Mesenchymal stem cell (in vitro differentiated cells and primary cell): ENCODE data around the gene HOXB1.
A peak's percentile ranks its signal among the peaks of the same experiment; 100 is the strongest.

Experiments used
- DNase-seq: peaks from one replicate; pipeline ENCODE4 v3.0.0-alpha.2; 2013
- H2AFZ ChIP-seq: one replicate; pipeline ENCODE4 v1.6.1; 2013; ENCODE audit warnings: low read depth, mild to moderate bottlenecking, control low read depth, inconsistent platforms, low read length, moderate library complexity
- H2AK5ac ChIP-seq: 2 replicates; pipeline ENCODE4 v1.6.1; 2013; ENCODE audit warnings: low read length, moderate library complexity, mild to moderate bottlenecking, inconsistent platforms; ENCODE audit not compliant: severe bottlenecking
- H2BK120ac ChIP-seq: one replicate; pipeline ENCODE4 v1.6.1; 2013; ENCODE audit warnings: low read depth, mild to moderate bottlenecking, inconsistent platforms, low read length, moderate library complexity
- H2BK12ac ChIP-seq, 2 experiments: one replicate each; pipeline ENCODE4 v1.6.1; 2013; ENCODE audit warnings: inconsistent platforms in 2 of 2, low read length in 2 of 2, mild to moderate bottlenecking in 2 of 2, moderate library complexity in 2 of 2, control low read depth in 1 of 2
- H2BK15ac ChIP-seq: one replicate; pipeline ENCODE4 v1.6.1; 2013; ENCODE audit warnings: mild to moderate bottlenecking, low read depth, inconsistent platforms; ENCODE audit not compliant: poor library complexity, severe bottlenecking
- H2BK5ac ChIP-seq: 2 replicates; pipeline ENCODE4 v1.6.1; 2013; ENCODE audit warnings: low read depth, mild to moderate bottlenecking, low read length, control low read depth, inconsistent platforms; ENCODE audit not compliant: poor library complexity, severe bottlenecking
- H3K14ac ChIP-seq, 2 experiments: one replicate each; pipeline ENCODE4 v1.6.1; 2013; ENCODE audit warnings: inconsistent platforms in 2 of 2, low read length in 2 of 2, control low read depth in 1 of 2, mild to moderate bottlenecking in 1 of 2, moderate library complexity in 1 of 2
- H3K18ac ChIP-seq, 2 experiments: one replicate each; pipeline ENCODE4 v1.6.1; 2013; ENCODE audit warnings: inconsistent platforms in 2 of 2, low read length in 2 of 2, control low read depth in 1 of 2, low read depth in 1 of 2, mild to moderate bottlenecking in 1 of 2
- H3K23ac ChIP-seq, 2 experiments: one replicate each; pipeline ENCODE4 v1.6.1; 2013; ENCODE audit warnings: inconsistent platforms in 2 of 2, low read length in 2 of 2, mild to moderate bottlenecking in 2 of 2, moderate library complexity in 2 of 2, control low read depth in 1 of 2
- H3K27ac ChIP-seq: 2 replicates; pipeline ENCODE4 v1.5.1; 2013; ENCODE audit warnings: mild to moderate bottlenecking, moderate library complexity, low read length, control low read depth, inconsistent platforms; ENCODE audit not compliant: poor library complexity, severe bottlenecking
- H3K27me3 ChIP-seq, 2 experiments: 2 replicates each; pipeline versions ENCODE4 v1.6.1 to v1.7.0; 2013; ENCODE audit warnings: low read length in 2 of 2, mild to moderate bottlenecking in 2 of 2, moderate library complexity in 2 of 2, control low read depth in 1 of 2, inconsistent platforms in 1 of 2; ENCODE audit not compliant: control insufficient read depth in 1 of 2, insufficient read depth in 1 of 2
- H3K36me3 ChIP-seq, 2 experiments: 2 replicates each; pipeline versions ENCODE4 v1.6.1 to v1.7.0; 2013; ENCODE audit warnings: low read length in 2 of 2, control low read depth in 1 of 2, inconsistent platforms in 1 of 2, low read depth in 1 of 2, mild to moderate bottlenecking in 1 of 2; ENCODE audit not compliant: insufficient read depth in 2 of 2, control insufficient read depth in 1 of 2
- H3K4ac ChIP-seq, 2 experiments: one replicate each; pipeline ENCODE4 v1.6.1; 2013; ENCODE audit warnings: inconsistent platforms in 2 of 2, low read length in 2 of 2, mild to moderate bottlenecking in 2 of 2, moderate library complexity in 2 of 2, control low read depth in 1 of 2, low read depth in 1 of 2
- H3K4me1 ChIP-seq: 2 replicates; pipeline ENCODE4 v1.6.1; 2013; ENCODE audit warnings: low read depth, low read length, control low read depth; ENCODE audit not compliant: control insufficient read depth, insufficient read depth
- H3K4me2 ChIP-seq: 2 replicates; pipeline ENCODE4 v1.6.1; 2013; ENCODE audit warnings: low read length, mild to moderate bottlenecking, inconsistent platforms; ENCODE audit not compliant: poor library complexity, severe bottlenecking
- H3K4me3 ChIP-seq, 2 experiments: 2 replicates each; pipeline versions ENCODE4 v1.5.1 to v1.7.0; 2013; ENCODE audit warnings: low read length in 2 of 2, mild to moderate bottlenecking in 2 of 2, control low read depth in 1 of 2, low read depth in 1 of 2; ENCODE audit not compliant: insufficient read depth in 1 of 2
- H3K79me1 ChIP-seq: replicated peaks from 2 replicates; pipeline ENCODE4 v1.6.1; 2013; ENCODE audit warnings: mild to moderate bottlenecking, control low read depth, low read length, inconsistent platforms; ENCODE audit not compliant: poor library complexity, severe bottlenecking
- H3K9ac ChIP-seq: 2 replicates; pipeline ENCODE4 v1.7.0; 2013; ENCODE audit warnings: mild to moderate bottlenecking, low read length, moderate library complexity
- H3K9me3 ChIP-seq: 2 replicates; pipeline ENCODE4 v1.7.0; 2013; ENCODE audit warnings: mild to moderate bottlenecking, low read length; ENCODE audit not compliant: control insufficient read depth
- H4K8ac ChIP-seq: one replicate; pipeline ENCODE4 v1.6.1; 2013; ENCODE audit warnings: inconsistent platforms, mild to moderate bottlenecking, low read length, moderate library complexity
- H4K91ac ChIP-seq: one replicate; pipeline ENCODE4 v1.6.1; 2013; ENCODE audit warnings: mild to moderate bottlenecking, low read length, inconsistent platforms
- WGBS: methylation state at CpG from one replicate; pipeline ENCODE4 v1.1.7; 2013; ENCODE audit warnings: mixed read lengths; 5-methylcytosine and 5-hydroxymethylcytosine counted together

Gene HOXB1

DNA sequence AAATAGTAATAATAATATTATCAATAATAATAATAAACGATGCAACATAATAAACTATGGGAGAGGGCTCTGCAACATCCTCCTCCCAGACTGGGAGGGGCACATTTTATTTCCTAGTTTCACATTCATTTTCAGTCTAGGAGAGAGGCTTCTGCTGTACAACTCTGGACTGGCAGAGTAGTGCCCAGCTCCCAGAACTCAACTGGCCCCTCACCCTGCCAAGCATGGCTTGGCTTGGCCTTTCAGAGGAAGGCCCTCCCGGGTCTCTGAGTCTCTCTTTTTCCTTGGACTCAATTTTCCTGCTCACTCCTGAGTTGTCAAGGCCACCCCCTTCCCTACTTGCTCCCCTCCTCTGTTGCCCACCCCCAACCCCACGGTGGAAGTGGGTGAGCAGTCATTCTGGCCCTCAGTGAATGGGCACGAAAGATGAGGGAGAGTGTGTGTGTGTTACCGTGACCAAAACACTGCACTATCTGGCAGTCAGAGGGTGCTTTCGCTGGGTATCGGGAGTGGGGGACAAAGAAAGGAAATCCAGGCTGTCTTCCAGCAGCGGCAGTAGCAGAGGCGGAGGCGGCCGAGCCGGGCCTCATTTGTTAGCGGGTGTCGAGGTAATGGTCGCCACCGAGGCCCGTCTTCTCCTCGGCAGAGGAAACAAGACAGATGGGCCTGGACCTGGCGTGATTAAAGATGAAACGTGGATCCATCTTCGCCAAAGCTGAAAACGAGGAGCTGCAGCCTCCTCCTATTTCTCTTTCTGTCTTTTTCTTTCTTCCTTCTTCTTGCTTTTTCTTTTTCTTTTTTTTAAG is 45.1 kb upstream of the HOXB1 start:
- Histone ChIP-seq H2BK5ac (no peak overlapping the region), H3K9me3 (no peaks in the 10 kb centered on the region), H2BK15ac (no peak overlapping the region), H3K79me1 (peaks cover 5% of the 10 kb centered on the region), H4K8ac (peak overlapping the region; percentile 94), H3K27ac (peak overlapping the region; percentile 7), H3K4me2 (peak overlapping the region; percentile 38), H3K36me3 (peaks cover 10 to 15% of the 10 kb centered on the region in 2 experiments), H3K14ac (peak overlapping the region in 1 of 2 experiments; percentile 31), H3K4ac (peak overlapping the region; percentile 14 to 79), H2AFZ (no peak overlapping the region), H2BK120ac (peak overlapping the region; percentile 98), H3K9ac (peak overlapping the region; percentile 95), H3K23ac (peak overlapping the region; percentile 1 to 91), H4K91ac (peak overlapping the region; percentile 88), H3K18ac (peak overlapping the region; percentile 52 to 97), H3K27me3 (peaks cover 0 to 4% of the 10 kb centered on the region in 2 experiments), H2AK5ac (no peak overlapping the region), H3K4me3 (peak overlapping the region in 1 of 2 experiments; percentile 76), H2BK12ac (peak overlapping the region; percentile 24 to 29), H3K4me1 (peaks cover 35% of the 10 kb centered on the region)
- WGBS: 3% methylated on average over 18 of the region's 22 CpGs
- DNase-seq: peak; percentile 86

DNA sequence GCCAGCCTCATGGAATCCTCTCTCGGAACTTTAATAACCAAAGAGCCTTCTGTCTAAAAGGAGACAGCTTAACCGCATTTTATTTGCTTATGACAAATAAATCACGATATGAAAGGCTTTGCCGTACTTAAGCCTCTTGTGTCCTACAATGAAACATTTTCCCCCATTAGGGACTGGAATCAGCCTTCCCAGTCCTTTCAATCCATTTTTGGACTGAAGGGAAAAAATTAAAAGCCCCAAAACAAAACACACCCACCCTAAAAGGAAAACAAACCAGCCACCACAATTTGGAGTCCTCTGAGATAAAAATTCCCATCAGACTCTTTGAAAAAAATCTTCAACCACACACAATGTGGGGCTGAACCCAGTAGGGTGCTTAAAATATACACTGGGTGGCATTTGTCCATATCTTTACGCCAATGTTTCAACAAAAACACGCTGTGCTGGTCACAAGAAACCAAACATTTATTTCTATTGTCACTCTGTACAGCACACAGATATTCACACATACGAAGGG is 44.3 kb upstream of the HOXB1 start:
- Histone ChIP-seq H3K23ac (no peak overlapping the region), H2BK15ac (no peak overlapping the region), H3K4me3 (peak overlapping the region in 1 of 2 experiments; percentile 76), H3K14ac (no peak overlapping the region), H3K4ac (peak overlapping the region; percentile 37 to 55), H2BK5ac (no peak overlapping the region), H2AFZ (no peak overlapping the region), H3K18ac (peak overlapping the region in 1 of 2 experiments; percentile 57), H2BK12ac (no peak overlapping the region), H4K8ac (no peak overlapping the region), H2AK5ac (peak overlapping the region; percentile 32), H3K27ac (no peak overlapping the region), H3K79me1 (peaks cover 5% of the 10 kb centered on the region), H4K91ac (no peak overlapping the region), H3K9me3 (no peaks in the 10 kb centered on the region), H3K4me2 (no peak overlapping the region), H3K27me3 (peaks cover 0 to 4% of the 10 kb centered on the region in 2 experiments), H2BK120ac (peak overlapping the region; percentile 44), H3K4me1 (peaks cover 39% of the 10 kb centered on the region), H3K36me3 (peaks cover 10 to 15% of the 10 kb centered on the region in 2 experiments), H3K9ac (peak overlapping the region; percentile 95)
- 2% methylated on average over 6 of the region's 7 CpGs for WGBS
- peak; percentile 87 for DNase-seq

DNA sequence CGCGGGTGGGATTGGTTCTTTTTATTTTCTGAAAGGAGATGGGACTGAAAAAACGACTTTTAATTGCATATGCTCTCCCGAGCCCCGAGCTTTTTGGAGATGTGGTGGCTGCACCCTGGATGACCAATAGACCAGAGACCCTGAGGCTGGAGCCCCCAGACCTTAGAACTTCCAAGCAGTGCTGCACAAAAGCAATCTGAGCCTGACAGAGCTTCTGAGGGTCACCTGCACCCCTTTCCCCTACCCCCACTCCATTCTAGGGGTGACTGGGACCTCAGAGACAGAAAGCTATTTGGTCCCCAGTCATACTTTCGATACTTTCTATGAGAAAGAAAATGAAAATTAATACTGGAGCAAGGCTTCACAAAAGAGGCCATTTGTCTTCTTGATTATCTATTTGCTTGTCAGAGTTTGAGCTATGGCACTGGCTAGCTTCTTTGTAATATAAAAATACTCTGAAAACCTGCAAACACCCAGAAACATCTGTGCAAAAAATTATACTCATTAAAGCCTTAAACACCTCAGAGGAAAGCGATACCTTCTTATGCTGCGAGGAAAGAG is 43.8 kb upstream of the HOXB1 start:
- 8% methylated on average over 7 of the region's 8 CpGs for WGBS
- H4K91ac ChIP-seq: peak overlapping the region; percentile 14
- H2BK15ac ChIP-seq: peak overlapping the region; percentile 74
- H4K8ac ChIP-seq: no peak overlapping the region
- peak overlapping the region in 1 of 2 experiments; percentile 6 for H2BK12ac ChIP-seq
- H2BK120ac ChIP-seq: peak overlapping the region; percentile 12
- peaks cover 5% of the 10 kb centered on the region for H3K79me1 ChIP-seq
- no peak overlapping the region for H3K23ac ChIP-seq
- H3K27me3 ChIP-seq: peaks cover 0 to 4% of the 10 kb centered on the region in 2 experiments
- no peak for DNase-seq
- H2AFZ ChIP-seq: no peak overlapping the region
- H2BK5ac ChIP-seq: no peak overlapping the region
- no peak overlapping the region for H3K14ac ChIP-seq
- no peak overlapping the region for H3K27ac ChIP-seq
- peak overlapping the region; percentile 95 for H3K9ac ChIP-seq
- peak overlapping the region; percentile 80 to 95 for H3K18ac ChIP-seq
- peak overlapping the region; percentile 52 for H3K4me2 ChIP-seq
- H3K4me1 ChIP-seq: peaks cover 37% of the 10 kb centered on the region
- peaks cover 10 to 15% of the 10 kb centered on the region in 2 experiments for H3K36me3 ChIP-seq
- peak overlapping the region in 1 of 2 experiments; percentile 54 for H3K4ac ChIP-seq
- peak overlapping the region in 1 of 2 experiments; percentile 76 for H3K4me3 ChIP-seq
- no peaks in the 10 kb centered on the region for H3K9me3 ChIP-seq
- no peak overlapping the region for H2AK5ac ChIP-seq
